Measurements from ENCODE around the gene EYA2. TPM values are rescaled to one million over a fixed set of nuclear protein-coding genes. Genes with fewer than 3 reads are reported as not detected.
A peak's percentile ranks its signal among the peaks of the same experiment; 100 is the strongest.

The EYA2 gene
- total RNA-seq, 4 donors from 2014 or later, result 2.0 to 11.0 (median 5.6) TPM

- intact Hi-C loops (cut with DNase I; ENCODE audit: low total_unique reads), result no loop called here
- TF ChIP-seq CTCF (IDR thresholded peaks at IDR 0.05) (no peak), POLR2A (IDR thresholded peaks at IDR 0.05) (no peak)
- Histone ChIP-seq H3K27me3 (no peaks in the 10 kb centered on the region), H3K9me3 (no peaks in the 10 kb centered on the region), H3K36me3 (no peaks in the 10 kb centered on the region), H3K4me1 (no peaks in the 10 kb centered on the region), H3K4me3 (no peak overlapping the region), H3K27ac (no peak overlapping the region)
- DNase-seq, result no peak
These were observed 253.4 kb downstream of the EYA2 start for GRCh38 chr20:47148059-47148458.

- Histone ChIP-seq H3K4me1 (no peaks in the 10 kb centered on the region), H3K4me3 (no peak overlapping the region), H3K27me3 (no peaks in the 10 kb centered on the region), H3K9me3 (no peaks in the 10 kb centered on the region), H3K36me3 (no peaks in the 10 kb centered on the region), H3K27ac (no peak overlapping the region)
- intact Hi-C loops (cut with DNase I; ENCODE audit: low total_unique reads), result no loop called here
- TF ChIP-seq POLR2A (IDR thresholded peaks at IDR 0.05), result no peak
- TF ChIP-seq CTCF (IDR thresholded peaks at IDR 0.05), result no peak
- DNase-seq, result no peak
These were observed 255.3 kb downstream of the EYA2 start for GRCh38 chr20:47149939-47150338.

- no peak overlapping the region for H3K4me3 ChIP-seq
- no peak for TF ChIP-seq POLR2A (IDR thresholded peaks at IDR 0.05)
- TF ChIP-seq CTCF (IDR thresholded peaks at IDR 0.05), result peak; percentile 28 to 64 (median 52)
- no peaks in the 10 kb centered on the region for H3K4me1 ChIP-seq
- H3K9me3 ChIP-seq, result no peaks in the 10 kb centered on the region
- no peaks in the 10 kb centered on the region for H3K36me3 ChIP-seq
- intact Hi-C loops (cut with DNase I; ENCODE audit: low total_unique reads), result no loop called here
- peak; percentile 53 to 58 for DNase-seq
- no peaks in the 10 kb centered on the region for H3K27me3 ChIP-seq
- no peak overlapping the region for H3K27ac ChIP-seq
These were observed 255.9 kb downstream of the EYA2 start for GRCh38 chr20:47150403-47151152.

- intact Hi-C loops (cut with DNase I; ENCODE audit: low total_unique reads), result no loop called here
- Histone ChIP-seq H3K27ac (no peak overlapping the region), H3K27me3 (no peaks in the 10 kb centered on the region), H3K4me1 (no peaks in the 10 kb centered on the region), H3K4me3 (no peak overlapping the region), H3K36me3 (no peaks in the 10 kb centered on the region), H3K9me3 (no peaks in the 10 kb centered on the region)
- DNase-seq, result no peak
- no peak for TF ChIP-seq POLR2A (IDR thresholded peaks at IDR 0.05)
- no peak for TF ChIP-seq CTCF (IDR thresholded peaks at IDR 0.05)
These were observed 257.4 kb downstream of the EYA2 start for GRCh38 chr20:47152068-47152467.

DNA sequence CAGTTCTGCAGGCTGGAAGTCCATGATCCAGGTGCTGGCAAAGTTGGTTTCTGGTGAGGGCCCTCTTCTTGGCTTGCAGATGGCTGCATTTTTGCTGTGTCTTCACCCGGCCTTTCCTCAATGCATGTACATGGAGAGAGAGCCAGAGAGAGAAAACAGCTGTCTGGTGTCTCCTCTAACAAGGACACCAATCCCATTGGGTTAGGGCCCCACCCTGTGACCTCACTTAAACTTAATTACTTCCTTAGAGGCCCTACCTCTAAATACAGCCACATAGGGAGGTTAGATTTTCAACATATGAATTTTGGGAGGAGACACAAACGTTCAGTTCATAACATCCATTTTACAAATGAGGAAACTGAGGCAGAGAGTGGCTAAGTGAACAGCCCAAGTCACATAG, 259.4 kb downstream of the EYA2 start:
- DNase-seq, result no peak
- intact Hi-C loops (cut with DNase I; ENCODE audit: low total_unique reads), result no loop called here
- no peaks in the 10 kb centered on the region for H3K4me1 ChIP-seq
- H3K27me3 ChIP-seq, result no peaks in the 10 kb centered on the region
- no peaks in the 10 kb centered on the region for H3K9me3 ChIP-seq
- no peaks in the 10 kb centered on the region for H3K36me3 ChIP-seq
- H3K27ac ChIP-seq, result no peak overlapping the region
- TF ChIP-seq POLR2A (IDR thresholded peaks at IDR 0.05) (no peak), CTCF (IDR thresholded peaks at IDR 0.05) (no peak)
- no peak overlapping the region for H3K4me3 ChIP-seq
